Gastroesophageal sphincter (tissue), 4 donors: ENCODE data around the gene RBM23. TPM values are rescaled to one million over a fixed set of nuclear protein-coding genes. Genes with fewer than 3 reads are reported as not detected.

Experiments
- ATAC-seq: fragments of 150-250 bp; one replicate; pipeline ENCODE4 v1.9.1; 2016; ENCODE audit warnings: mild to moderate bottlenecking, moderate library complexity
- H3K27ac ChIP-seq, 4 donors: fragments of 200-600 bp; sonication (generic) in 3 of 4; 1 replicate in 3 of 4; 2 replicates in 1 of 4; pipeline ENCODE4 v1.5.1; 2016 to 2019
- H3K27me3 ChIP-seq: fragments of 200-600 bp; sonication (generic); one replicate; pipeline ENCODE4 v1.5.1; 2019
- H3K36me3 ChIP-seq, 2 donors: fragments of 200-600 bp; sonication (generic); one replicate each; pipeline ENCODE4 v1.5.1; 2019; ENCODE audit warnings: control low read depth in 1 of 2
- H3K4me1 ChIP-seq, 3 donors: fragments of 200-600 bp; sonication (generic); 1 replicate in 2 of 3; 2 replicates in 1 of 3; pipeline ENCODE4 v1.5.1; 2016 to 2019; ENCODE audit warnings: control low read depth in 2 of 3
- H3K4me3 ChIP-seq, 2 donors: fragments of 200-600 bp; sonication (generic); one replicate each; pipeline ENCODE4 v1.5.1; 2019; ENCODE audit warnings: mild to moderate bottlenecking in 1 of 2, moderate library complexity in 1 of 2
- H3K9me3 ChIP-seq, 3 donors: fragments of 200-600 bp; sonication (generic); one replicate each; pipeline ENCODE4 v1.5.1; 2017 to 2019; ENCODE audit warnings: control low read depth in 2 of 3
- CTCF ChIP-seq, 4 experiments: fragments of 200-600 bp in 2 of 4; fragments of 450-650 bp in 2 of 4; sonication (generic) in 1 of 4; IDR thresholded peaks; one replicate each; pipeline ENCODE4 v1.5.1; 2017 to 2019; ENCODE audit warnings: antibody characterized with exemption in 4 of 4, mild to moderate bottlenecking in 2 of 4, moderate library complexity in 2 of 4
- EP300 ChIP-seq: sonication (generic); formaldehyde crosslinking; IDR thresholded peaks from one replicate; pipeline ENCODE4 v1.6.1; 2017; ENCODE audit warnings: antibody characterized with exemption, mild to moderate bottlenecking
- POLR2A ChIP-seq, 2 donors: fragments of 450-650 bp; IDR thresholded peaks; one replicate each; pipeline ENCODE4 v1.6.1; 2017; ENCODE audit warnings: antibody characterized with exemption in 2 of 2, mild to moderate bottlenecking in 2 of 2, moderate library complexity in 1 of 2
- POLR2AphosphoS5 ChIP-seq: sonication (generic); formaldehyde crosslinking; IDR thresholded peaks from one replicate; pipeline ENCODE4 v1.6.1; 2017; ENCODE audit warnings: antibody characterized with exemption
- WGBS, 2 donors: methylation state at CpG; one replicate each; pipeline ENCODE4 v1.1.5; 2018; ENCODE audit warnings: low coverage in 1 of 2; 5-methylcytosine and 5-hydroxymethylcytosine counted together
- total RNA-seq, 4 donors: library from RNA; depleted of rRNA; stranded (reverse); fragments of >200 nt; gene quantifications; one replicate each; pipeline ENCODE4 v1.1.0, GENCODE V29; 2016

RBM23 gene
- total RNA-seq, 4 donors from 2014 or later: 94.4 to 855 (median 368) TPM

GRCh38 chr14:22928237-22929103, 9.5 kb upstream of the RBM23 start:
- Histone ChIP-seq H3K36me3 (peaks cover 0 to 38% of the 10 kb centered on the region in 2 donors), H3K4me3 (peak overlapping the region; percentile 65 to 78), H3K27ac (peak overlapping the region; percentile 74 to 96 (median 88)), H3K4me1 (peaks cover 3 to 33% (median 9%) of the 10 kb centered on the region in 3 donors), H3K9me3 (no peaks in the 10 kb centered on the region), H3K27me3 (no peaks in the 10 kb centered on the region)
- TF ChIP-seq POLR2AphosphoS5 (no peak), POLR2A (IDR thresholded peaks at IDR 0.05) (no peak), CTCF (IDR thresholded peaks at IDR 0.05) (no peak), EP300 (no peak)
- WGBS, 2 donors: 6 to 24% methylated on average over 10 to 11 of the region's 12 CpGs
- ATAC-seq: no peak

- whole genome bisulfite sequencing, 2 donors: 79 to 89% methylated on average over 4 of the region's 4 CpGs
- peaks cover 3 to 33% (median 9%) of the 10 kb centered on the region in 3 donors for H3K4me1 ChIP-seq
- H3K4me3 ChIP-seq: no peak overlapping the region
- peaks cover 0 to 59% of the 10 kb centered on the region in 2 donors for H3K36me3 ChIP-seq
- no peak for TF ChIP-seq POLR2AphosphoS5
- TF ChIP-seq CTCF (IDR thresholded peaks at IDR 0.05): no peak
- TF ChIP-seq EP300: no peak
- TF ChIP-seq POLR2A (IDR thresholded peaks at IDR 0.05): no peak
- no peaks in the 10 kb centered on the region for H3K27me3 ChIP-seq
- no peak for ATAC-seq
- no peak overlapping the region for H3K27ac ChIP-seq
- H3K9me3 ChIP-seq: no peaks in the 10 kb centered on the region
Measured at GRCh38 chr14:22926316-22926715, 7.4 kb upstream of the RBM23 start.

GRCh38 chr14:22925513-22925912, 6.6 kb upstream of the RBM23 start:
- 94% methylated on average over 5 of the region's 8 CpGs; no CpG with 5 or more reads in 1 of the 2 donors for WGBS, 2 donors
- Histone ChIP-seq H3K9me3 (no peaks in the 10 kb centered on the region), H3K27ac (no peak overlapping the region), H3K36me3 (peaks cover 0 to 67% of the 10 kb centered on the region in 2 donors), H3K27me3 (no peaks in the 10 kb centered on the region), H3K4me1 (peaks cover 3 to 28% (median 9%) of the 10 kb centered on the region in 3 donors), H3K4me3 (no peak overlapping the region)
- TF ChIP-seq POLR2AphosphoS5 (no peak), CTCF (IDR thresholded peaks at IDR 0.05) (no peak), POLR2A (IDR thresholded peaks at IDR 0.05) (no peak)
- no peak for ATAC-seq

- Histone ChIP-seq H3K4me3 (no peak overlapping the region), H3K4me1 (peaks cover 3 to 25% (median 11%) of the 10 kb centered on the region in 3 donors), H3K9me3 (no peaks in the 10 kb centered on the region), H3K27me3 (no peaks in the 10 kb centered on the region), H3K27ac (no peak overlapping the region), H3K36me3 (peaks cover 0 to 71% of the 10 kb centered on the region in 2 donors)
- WGBS, 2 donors: 100% methylated on average over 4 of the region's 5 CpGs
- TF ChIP-seq CTCF (IDR thresholded peaks at IDR 0.05): no peak
- no peak for TF ChIP-seq POLR2AphosphoS5
- no peak for TF ChIP-seq POLR2A (IDR thresholded peaks at IDR 0.05)
- TF ChIP-seq EP300: no peak
- ATAC-seq: no peak
Measured at GRCh38 chr14:22923746-22924145, 4.8 kb upstream of the RBM23 start.

- 80% methylated on average over 2 of the region's 2 CpGs; no CpG with 5 or more reads in 1 of the 2 donors for WGBS, 2 donors
- peaks cover 0 to 19% (median 11%) of the 10 kb centered on the region in 3 donors for H3K4me1 ChIP-seq
- H3K9me3 ChIP-seq: no peaks in the 10 kb centered on the region
- H3K36me3 ChIP-seq: peaks cover 0 to 69% of the 10 kb centered on the region in 2 donors
- H3K27me3 ChIP-seq: no peaks in the 10 kb centered on the region
- no peak overlapping the region for H3K4me3 ChIP-seq
- no peak overlapping the region for H3K27ac ChIP-seq
- no peak for ATAC-seq
- TF ChIP-seq POLR2AphosphoS5 (no peak), CTCF (IDR thresholded peaks at IDR 0.05) (no peak), EP300 (no peak), POLR2A (IDR thresholded peaks at IDR 0.05) (no peak)
Measured at GRCh38 chr14:22922294-22922693, 3.3 kb upstream of the RBM23 start.
